ENCODE data around the gene EIF4E1B. TPM values are rescaled to one million over a fixed set of nuclear protein-coding genes. Genes with fewer than 3 reads are reported as not detected.

The EIF4E1B gene
- total and polyA plus RNA-seq, 2 experiments from 2014 or later: 0.17 TPM; not detected in 1

- Histone ChIP-seq H3K4me1 (ENCODE audit: insufficient read depth) (peaks cover 15% of the 10 kb centered on the region), H3K79me2 (replicated peaks; ENCODE audit: insufficient read depth) (no peaks in the 10 kb centered on the region), H3F3A (replicated peaks; ENCODE audit: low read depth) (peaks cover 5% of the 10 kb centered on the region; the same call in 1 of the 2 replicates), H2AFZ (no peak overlapping the region), H3K4me2 (no peak overlapping the region), H4K20me1 (replicated peaks; ENCODE audit: insufficient read depth) (peaks cover 6% of the 10 kb centered on the region; the same call in 1 of the 2 replicates), H3K9me2 (ENCODE audit: insufficient read depth) (no peaks in the 10 kb centered on the region), H3K36me3 (ENCODE audit: insufficient read depth) (no peaks in the 10 kb centered on the region), H3K27me3 (ENCODE audit: insufficient read depth) (peaks cover 41% of the 10 kb centered on the region), H3K27ac (ENCODE audit: low read depth) (no peak overlapping the region), H3K4me3 (no peak overlapping the region)
- Mint-ChIP-seq H3K9me3 (peaks cover 2% of the 10 kb centered on the region; the same call in 1 of the 3 replicates), H3K27ac (no peak overlapping the region), H3K36me3 (ENCODE audit: low read depth) (no peaks in the 10 kb centered on the region), H3K4me1 (peaks cover 32% of the 10 kb centered on the region), H3K4me3 (no peak overlapping the region; the same call in 2 of the 3 replicates), H3K27me3 (ENCODE audit: insufficient read depth, low read depth, poor library complexity) (peaks cover 44% of the 10 kb centered on the region)
- no peak for ATAC-seq
- no peak for DNase-seq (ENCODE audit: low spot score)
- no peak for TF ChIP-seq ZNF462 (CRISPR knock-in tag; IDR thresholded peaks at IDR 0.05)
- TF ChIP-seq REST (IDR thresholded peaks at IDR 0.05; ENCODE audit: unreplicated experiment): no peak
- TF ChIP-seq EZH2 (IDR thresholded peaks at IDR 0.05; ENCODE audit: low read depth, unreplicated experiment): no peak
- TF ChIP-seq CTCF (conservative IDR thresholded peaks at IDR 0.05; ENCODE audit: low read depth in 2 of 2): no peak
- no peak for TF ChIP-seq NANOG (IDR thresholded peaks at IDR 0.05; ENCODE audit: borderline replicate concordance)
Measured at GRCh38 chr5:176627582-176627981, 2.9 kb upstream of the EIF4E1B start.
